Measurements from ENCODE around the gene MIER3. TPM values are rescaled to one million over a fixed set of nuclear protein-coding genes. Genes with fewer than 3 reads are reported as not detected.

Gene MIER3
- total RNA-seq, 1 experiment from 2014 or later = 6.5 TPM

DNA sequence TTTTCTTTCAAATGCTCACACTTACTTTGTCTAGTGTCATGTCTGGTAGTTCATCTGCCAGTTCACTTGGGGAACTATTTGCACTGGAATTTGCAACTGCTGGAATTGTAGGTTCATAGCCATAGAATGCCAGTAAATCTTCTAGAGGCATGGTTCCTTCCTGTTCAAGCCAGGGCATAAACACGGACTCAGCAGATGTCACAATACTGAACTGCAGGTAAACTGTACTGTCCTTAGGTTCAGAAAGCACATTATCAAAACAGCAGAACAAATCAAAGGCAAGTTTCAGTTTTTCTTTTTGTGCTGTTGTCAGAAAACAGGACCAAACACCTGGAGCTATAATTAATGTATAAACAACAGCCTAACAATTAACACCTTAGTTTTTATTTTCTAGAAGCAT is 13.1 kb downstream of the MIER3 start:
- Histone ChIP-seq H4K20me1 (ENCODE audit: low read length) (no peaks in the 10 kb centered on the region), H3K4me2 (ENCODE audit: low read length) (no peak overlapping the region), H3F3A (ENCODE audit: low read length, unreplicated experiment) (no peaks in the 10 kb centered on the region), H2AFZ (ENCODE audit: low read length) (no peak overlapping the region), H3K9ac (ENCODE audit: low read length) (no peak overlapping the region), H3K9me2 (replicated peaks; ENCODE audit: low read length) (no peaks in the 10 kb centered on the region), H3K4me3 (ENCODE audit: low read length) (no peak overlapping the region), H3K36me3 (ENCODE audit: low read depth, low read length) (peaks cover 19% of the 10 kb centered on the region), H3K9me3 (ENCODE audit: low read length) (no peaks in the 10 kb centered on the region), H3K79me2 (ENCODE audit: low read length) (no peaks in the 10 kb centered on the region), H3K4me1 (ENCODE audit: insufficient read depth, low read length) (no peaks in the 10 kb centered on the region), H3K27ac (ENCODE audit: low read length) (no peak overlapping the region), H3K27me3 (ENCODE audit: low read length) (no peaks in the 10 kb centered on the region)
- TF ChIP-seq, protein P1, sequence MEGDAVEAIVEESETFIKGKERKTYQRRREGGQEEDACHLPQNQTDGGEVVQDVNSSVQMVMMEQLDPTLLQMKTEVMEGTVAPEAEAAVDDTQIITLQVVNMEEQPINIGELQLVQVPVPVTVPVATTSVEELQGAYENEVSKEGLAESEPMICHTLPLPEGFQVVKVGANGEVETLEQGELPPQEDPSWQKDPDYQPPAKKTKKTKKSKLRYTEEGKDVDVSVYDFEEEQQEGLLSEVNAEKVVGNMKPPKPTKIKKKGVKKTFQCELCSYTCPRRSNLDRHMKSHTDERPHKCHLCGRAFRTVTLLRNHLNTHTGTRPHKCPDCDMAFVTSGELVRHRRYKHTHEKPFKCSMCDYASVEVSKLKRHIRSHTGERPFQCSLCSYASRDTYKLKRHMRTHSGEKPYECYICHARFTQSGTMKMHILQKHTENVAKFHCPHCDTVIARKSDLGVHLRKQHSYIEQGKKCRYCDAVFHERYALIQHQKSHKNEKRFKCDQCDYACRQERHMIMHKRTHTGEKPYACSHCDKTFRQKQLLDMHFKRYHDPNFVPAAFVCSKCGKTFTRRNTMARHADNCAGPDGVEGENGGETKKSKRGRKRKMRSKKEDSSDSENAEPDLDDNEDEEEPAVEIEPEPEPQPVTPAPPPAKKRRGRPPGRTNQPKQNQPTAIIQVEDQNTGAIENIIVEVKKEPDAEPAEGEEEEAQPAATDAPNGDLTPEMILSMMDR (conservative IDR thresholded peaks at IDR 0.05; ENCODE audit: low read depth, low read length) = no peak
- TF ChIP-seq EZH2phosphoT487 (IDR thresholded peaks at IDR 0.05; ENCODE audit: borderline replicate concordance, low read length) = no peak
- ChIA-PET POLR2A (ENCODE audit: unreplicated experiment) (no interaction called here), CTCF (no interaction called here)
- no TSS peak for BruUV-seq (replicated peaks)
- intact Hi-C loops (cut with micrococcal nuclease) = no loop called here
- no peak for DNase-seq
- ATAC-seq = no peak

DNA sequence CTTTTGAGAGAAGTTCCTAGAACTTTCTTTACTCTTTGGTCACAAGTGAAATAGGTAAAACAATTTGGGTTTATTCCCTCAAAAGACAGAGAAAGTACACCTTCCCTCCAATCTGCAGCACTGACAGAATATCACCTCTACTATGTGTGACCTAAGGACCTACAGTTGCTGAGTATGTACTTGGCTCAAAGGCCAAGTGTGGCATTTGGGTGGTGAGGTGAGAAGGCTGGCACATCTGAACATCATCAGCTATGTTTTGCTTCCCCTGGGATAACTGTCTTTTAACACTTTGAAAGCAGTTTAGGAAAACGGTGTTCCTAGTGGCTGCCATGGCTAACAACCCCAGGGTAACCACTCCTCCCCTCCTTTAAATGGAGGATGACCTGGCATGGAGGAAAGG is 17.6 kb downstream of the MIER3 start:
- H2AFZ ChIP-seq (ENCODE audit: low read length) = no peak overlapping the region
- POLR2A ChIA-PET (ENCODE audit: unreplicated experiment) = no interaction called here
- CTCF ChIA-PET = no interaction called here
- H3K9me2 ChIP-seq (replicated peaks; ENCODE audit: low read length) = no peaks in the 10 kb centered on the region
- H3F3A ChIP-seq (ENCODE audit: low read length, unreplicated experiment) = no peaks in the 10 kb centered on the region
- no peaks in the 10 kb centered on the region for H3K27me3 ChIP-seq (ENCODE audit: low read length)
- TF ChIP-seq EZH2phosphoT487 (IDR thresholded peaks at IDR 0.05; ENCODE audit: borderline replicate concordance, low read length) = no peak
- TF ChIP-seq, protein P1 (conservative IDR thresholded peaks at IDR 0.05; ENCODE audit: low read depth, low read length) = no peak
- TF ChIP-seq EZH2 (IDR thresholded peaks at IDR 0.05; ENCODE audit: low read length, unreplicated experiment) = no peak
- no peaks in the 10 kb centered on the region for H4K20me1 ChIP-seq (ENCODE audit: low read length)
- no peak overlapping the region for H3K27ac ChIP-seq (ENCODE audit: low read length)
- H3K4me2 ChIP-seq (ENCODE audit: low read length) = no peak overlapping the region
- peaks cover 22% of the 10 kb centered on the region for H3K36me3 ChIP-seq (ENCODE audit: low read depth, low read length)
- no peaks in the 10 kb centered on the region for H3K4me1 ChIP-seq (ENCODE audit: insufficient read depth, low read length)
- no peak for DNase-seq
- intact Hi-C loops (cut with micrococcal nuclease) = no loop called here
- H3K9me3 ChIP-seq (ENCODE audit: low read length) = no peaks in the 10 kb centered on the region
- no peak overlapping the region for H3K4me3 ChIP-seq (ENCODE audit: low read length)
- ATAC-seq = no peak
- no TSS peak for BruUV-seq (replicated peaks)
- no peak overlapping the region for H3K9ac ChIP-seq (ENCODE audit: low read length)
- no peaks in the 10 kb centered on the region for H3K79me2 ChIP-seq (ENCODE audit: low read length)

- Histone ChIP-seq H2AFZ (ENCODE audit: low read length) (no peak overlapping the region), H3K4me3 (ENCODE audit: low read length) (no peak overlapping the region), H3K4me2 (ENCODE audit: low read length) (no peak overlapping the region), H3K9me3 (ENCODE audit: low read length) (no peaks in the 10 kb centered on the region), H3K9ac (ENCODE audit: low read length) (no peak overlapping the region), H3K79me2 (ENCODE audit: low read length) (no peaks in the 10 kb centered on the region), H3F3A (ENCODE audit: low read length, unreplicated experiment) (no peaks in the 10 kb centered on the region), H3K36me3 (ENCODE audit: low read depth, low read length) (peaks cover 21% of the 10 kb centered on the region), H3K27me3 (ENCODE audit: low read length) (no peaks in the 10 kb centered on the region), H3K4me1 (ENCODE audit: insufficient read depth, low read length) (no peaks in the 10 kb centered on the region), H3K9me2 (replicated peaks; ENCODE audit: low read length) (no peaks in the 10 kb centered on the region), H4K20me1 (ENCODE audit: low read length) (no peaks in the 10 kb centered on the region), H3K27ac (ENCODE audit: low read length) (no peak overlapping the region)
- no TSS peak for BruUV-seq (replicated peaks)
- DNase-seq (no peak), ATAC-seq (no peak)
- TF ChIP-seq, protein P1 (conservative IDR thresholded peaks at IDR 0.05; ENCODE audit: low read depth, low read length) = no peak
- TF ChIP-seq EZH2phosphoT487 (IDR thresholded peaks at IDR 0.05; ENCODE audit: borderline replicate concordance, low read length) (no peak), EZH2 (IDR thresholded peaks at IDR 0.05; ENCODE audit: low read length, unreplicated experiment) (no peak)
- CTCF ChIA-PET = no interaction called here
- POLR2A ChIA-PET (ENCODE audit: unreplicated experiment) = no interaction called here
- intact Hi-C loops (cut with micrococcal nuclease) = no loop called here
These were observed 29.0 kb downstream of the MIER3 start for GRCh38 chr5:56922922-56923321.
